ENCODE results near the gene GYPE.
"Not testable (repeated sequence)": the region's sequence is repeated elsewhere in the genome, so short reads cannot be mapped to it uniquely, and the experiment has no call there.

GYPE gene

DNA sequence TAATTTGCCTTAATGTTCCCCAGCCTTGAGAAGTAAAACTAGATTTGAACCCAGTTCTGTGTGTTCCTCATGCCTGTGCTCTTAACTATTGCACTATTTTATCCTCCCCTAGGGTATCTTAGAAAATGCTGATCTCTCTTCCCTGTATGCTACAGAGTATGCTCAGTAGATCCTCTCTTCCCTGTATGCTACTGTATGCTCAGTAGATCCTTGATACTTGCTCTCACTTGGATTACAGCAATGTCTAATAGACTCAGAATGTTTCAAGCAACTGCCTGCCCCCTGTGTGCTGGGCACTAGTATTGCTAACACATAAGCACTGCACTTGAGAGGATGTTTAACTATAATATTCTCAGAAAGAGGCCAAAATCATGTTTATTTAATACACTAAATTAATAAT lies 928 bp downstream of the GYPE start:
- H3K36me3 ChIP-seq (replicated peaks); DNase-seq (ENCODE audit: low spot score in 2 of 2); H3K27me3 ChIP-seq (ENCODE audit: low read depth); in situ Hi-C loops (cut with MboI; ENCODE audit: low sequenced_read_pairs); H3K4me3 ChIP-seq; H3K4me1 ChIP-seq; H3K9me3 ChIP-seq: not testable (repeated sequence)

GRCh38 chr4:143890323-143890722 lies 15.0 kb downstream of the GYPE start:
- H3K4me1 ChIP-seq; H3K36me3 ChIP-seq (replicated peaks); H3K4me3 ChIP-seq; H3K9me3 ChIP-seq; H3K27me3 ChIP-seq (ENCODE audit: low read depth); DNase-seq (ENCODE audit: low spot score in 2 of 2); in situ Hi-C loops (cut with MboI; ENCODE audit: low sequenced_read_pairs): not testable (repeated sequence)

DNA sequence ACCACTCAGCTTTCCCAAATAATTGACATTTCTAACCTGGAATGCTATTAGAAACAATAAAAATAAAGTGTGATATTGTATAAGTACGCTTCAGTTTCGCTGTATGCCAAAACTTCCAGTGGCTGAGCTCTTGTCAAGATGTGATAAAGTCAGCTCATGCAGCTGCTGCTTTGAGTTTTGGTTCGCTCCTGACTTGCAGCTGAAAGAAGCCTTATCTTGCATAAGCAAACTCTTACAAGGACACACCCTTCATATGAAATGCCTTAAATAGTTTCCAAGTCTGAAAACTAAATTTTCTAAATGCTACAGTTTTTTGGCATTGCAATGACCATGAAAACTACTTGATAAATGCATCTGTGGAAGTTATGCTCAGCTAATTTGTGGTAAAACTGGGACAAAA lies 17.2 kb downstream of the GYPE start:
- in situ Hi-C loops (cut with MboI; ENCODE audit: low sequenced_read_pairs); H3K4me3 ChIP-seq; H3K4me1 ChIP-seq; H3K9me3 ChIP-seq; H3K36me3 ChIP-seq (replicated peaks); DNase-seq (ENCODE audit: low spot score in 2 of 2); H3K27me3 ChIP-seq (ENCODE audit: low read depth): not testable (repeated sequence)

DNA sequence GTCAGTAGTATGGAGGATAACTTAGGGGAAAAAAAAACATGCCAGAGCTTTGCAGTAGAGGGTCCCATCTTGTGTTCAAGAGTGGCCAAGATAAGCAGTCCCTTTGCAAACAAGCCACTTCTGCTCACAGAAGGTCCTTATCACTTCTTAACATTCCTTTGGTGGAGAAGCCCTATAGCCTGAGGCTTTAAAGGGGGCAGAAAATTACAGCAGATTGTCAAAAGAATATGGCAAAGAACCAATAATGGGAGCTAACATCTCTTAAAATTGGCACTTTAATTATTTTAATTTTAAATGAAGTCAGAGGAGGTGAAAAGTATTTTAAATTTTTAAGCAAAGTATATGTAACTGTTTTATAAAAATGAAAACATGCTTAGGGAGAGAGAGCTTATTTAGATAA lies 20.4 kb downstream of the GYPE start:
- H3K4me1 ChIP-seq; H3K36me3 ChIP-seq (replicated peaks); DNase-seq (ENCODE audit: low spot score in 2 of 2); in situ Hi-C loops (cut with MboI; ENCODE audit: low sequenced_read_pairs); H3K27me3 ChIP-seq (ENCODE audit: low read depth); H3K4me3 ChIP-seq; H3K9me3 ChIP-seq: not testable (repeated sequence)

- Histone ChIP-seq H3K4me1 (no peaks in the 10 kb centered on the region), H3K27me3 (ENCODE audit: low read depth) (no peaks in the 10 kb centered on the region), H3K9me3 (no peaks in the 10 kb centered on the region), H3K4me3 (no peak overlapping the region), H3K36me3 (replicated peaks) (no peaks in the 10 kb centered on the region)
- in situ Hi-C loops (cut with MboI; ENCODE audit: low sequenced_read_pairs), result no loop called here
- DNase-seq (ENCODE audit: low spot score in 2 of 2), result no peak
Observed at GRCh38 chr4:143883529-143883928, 21.8 kb downstream of the GYPE start.

DNA sequence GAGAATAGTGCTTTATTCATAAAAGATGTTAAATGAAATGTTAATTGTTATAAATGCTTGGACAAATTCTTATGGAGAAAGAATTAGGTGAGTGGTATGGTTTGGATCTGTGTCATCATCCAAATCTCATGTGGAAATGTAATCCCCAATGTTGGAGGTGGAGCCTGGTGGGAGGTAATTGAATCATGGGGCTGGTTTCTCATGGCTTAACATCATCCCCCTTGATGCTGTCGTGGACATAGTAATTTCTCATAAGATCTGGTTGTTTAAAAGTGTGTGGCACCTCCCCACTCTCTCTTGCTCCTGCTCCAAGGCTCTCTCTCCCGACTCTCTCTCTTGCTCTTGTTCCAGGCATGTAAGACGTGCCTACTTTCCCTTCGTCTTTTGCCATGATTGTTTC lies 22.5 kb downstream of the GYPE start:
- Histone ChIP-seq H3K36me3 (replicated peaks) (no peaks in the 10 kb centered on the region), H3K9me3 (no peaks in the 10 kb centered on the region), H3K4me1 (no peaks in the 10 kb centered on the region), H3K27me3 (ENCODE audit: low read depth) (no peaks in the 10 kb centered on the region), H3K4me3 (no peak overlapping the region)
- no peak for DNase-seq (ENCODE audit: low spot score in 2 of 2)
- in situ Hi-C loops (cut with MboI; ENCODE audit: low sequenced_read_pairs), result no loop called here

DNA sequence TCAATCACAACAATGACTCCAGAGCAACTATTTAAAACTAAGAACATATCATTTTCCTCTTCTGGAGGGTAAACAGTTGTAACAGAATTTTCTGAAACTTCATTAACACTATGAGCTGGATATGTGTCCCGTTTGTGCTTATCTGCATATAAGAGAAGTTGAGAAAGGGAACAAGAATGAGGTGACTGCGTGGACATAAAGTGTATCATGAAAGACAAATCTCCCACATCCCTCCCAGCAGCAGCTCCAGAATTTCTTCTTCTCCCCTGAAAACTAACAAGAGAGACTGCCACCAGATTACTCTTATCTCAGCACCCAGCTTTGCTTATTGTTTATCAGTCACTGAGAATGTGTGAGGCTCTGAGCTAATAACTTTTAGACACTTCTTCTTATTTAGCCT lies 25.8 kb downstream of the GYPE start:
- H3K4me1 ChIP-seq; H3K27me3 ChIP-seq (ENCODE audit: low read depth); in situ Hi-C loops (cut with MboI; ENCODE audit: low sequenced_read_pairs); H3K36me3 ChIP-seq (replicated peaks); DNase-seq (ENCODE audit: low spot score in 2 of 2); H3K9me3 ChIP-seq; H3K4me3 ChIP-seq: not testable (repeated sequence)

DNA sequence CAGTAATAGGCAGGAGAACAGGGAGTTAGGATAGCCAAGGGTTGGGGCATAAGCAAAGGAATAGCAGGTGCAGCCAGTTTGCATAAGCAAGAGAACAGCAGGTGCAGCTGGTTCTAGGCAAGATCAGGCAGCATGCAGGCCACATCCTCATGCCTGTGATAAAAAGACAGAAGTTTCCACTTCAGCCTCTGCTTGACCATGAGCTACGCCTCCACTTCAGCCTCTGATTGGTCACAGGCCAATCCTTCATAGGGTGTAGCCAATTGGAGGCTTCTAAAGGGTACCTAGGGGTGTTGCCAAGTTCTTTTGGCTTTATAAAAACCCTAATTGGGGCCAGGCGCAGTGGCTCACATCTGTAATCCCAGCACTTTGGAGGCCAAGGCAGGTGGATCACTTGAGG lies 30.0 kb downstream of the GYPE start:
- in situ Hi-C loops (cut with MboI; ENCODE audit: low sequenced_read_pairs); H3K36me3 ChIP-seq (replicated peaks); H3K27me3 ChIP-seq (ENCODE audit: low read depth); DNase-seq (ENCODE audit: low spot score in 2 of 2); H3K9me3 ChIP-seq; H3K4me1 ChIP-seq; H3K4me3 ChIP-seq: not testable (repeated sequence)

DNA sequence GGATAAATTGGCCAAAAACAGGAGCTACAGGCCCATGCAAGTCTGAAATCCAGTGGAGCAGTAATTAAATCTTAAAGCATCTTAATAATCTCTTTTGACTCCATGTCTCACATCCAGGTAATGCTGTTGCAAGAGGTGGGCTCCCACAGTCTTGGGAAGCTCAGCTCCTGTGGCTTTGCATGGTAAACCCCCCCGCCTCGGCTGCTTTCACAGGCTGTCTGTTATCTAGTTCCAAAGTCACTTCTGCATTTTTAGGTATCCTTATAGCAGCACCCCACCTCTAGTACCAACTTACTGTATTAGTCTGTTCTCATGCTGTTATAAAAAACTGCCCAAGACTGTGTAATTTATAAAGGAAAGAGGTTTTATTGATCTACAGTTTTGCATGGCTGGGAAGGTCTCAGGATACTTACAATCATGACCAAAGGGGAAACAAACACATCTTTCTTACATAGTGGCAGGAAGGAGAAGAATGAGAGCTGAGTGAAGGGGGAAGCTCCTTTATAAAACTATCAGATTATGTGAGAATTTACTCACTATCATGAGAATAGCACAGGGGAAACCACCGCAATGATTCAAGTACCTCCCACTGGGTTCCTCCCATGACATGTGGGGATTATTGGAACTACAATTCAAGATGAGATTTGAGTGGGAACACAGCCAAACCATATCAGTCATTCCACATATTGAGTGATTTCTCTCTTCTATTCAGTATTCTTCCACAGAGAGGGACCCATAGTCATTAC lies 34.7 kb downstream of the GYPE start:
- H3K9me3 ChIP-seq; H3K27me3 ChIP-seq (ENCODE audit: low read depth); DNase-seq (ENCODE audit: low spot score in 2 of 2); H3K4me3 ChIP-seq; H3K4me1 ChIP-seq; H3K36me3 ChIP-seq (replicated peaks); in situ Hi-C loops (cut with MboI; ENCODE audit: low sequenced_read_pairs): not testable (repeated sequence)

DNA sequence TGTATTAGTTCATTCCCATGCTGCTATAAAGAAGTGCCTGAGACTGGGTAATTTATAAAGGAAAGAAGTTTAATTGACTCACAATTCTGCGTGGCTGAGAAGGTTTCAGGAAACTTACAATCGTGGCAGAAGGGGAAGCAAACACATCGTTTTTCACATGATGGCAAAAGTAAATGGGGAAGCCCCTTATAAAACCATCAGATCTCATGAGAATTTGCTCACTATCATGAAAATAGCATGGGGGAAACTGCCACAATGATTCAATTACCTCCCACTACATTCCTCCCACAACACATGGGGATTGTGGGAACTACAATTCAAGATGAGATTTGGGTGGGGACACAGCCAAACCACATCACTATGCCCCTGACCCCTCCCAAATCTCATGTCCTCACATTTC lies 35.4 kb downstream of the GYPE start:
- H3K4me3 ChIP-seq; H3K36me3 ChIP-seq (replicated peaks); H3K9me3 ChIP-seq; in situ Hi-C loops (cut with MboI; ENCODE audit: low sequenced_read_pairs); H3K27me3 ChIP-seq (ENCODE audit: low read depth); DNase-seq (ENCODE audit: low spot score in 2 of 2); H3K4me1 ChIP-seq: not testable (repeated sequence)

DNA sequence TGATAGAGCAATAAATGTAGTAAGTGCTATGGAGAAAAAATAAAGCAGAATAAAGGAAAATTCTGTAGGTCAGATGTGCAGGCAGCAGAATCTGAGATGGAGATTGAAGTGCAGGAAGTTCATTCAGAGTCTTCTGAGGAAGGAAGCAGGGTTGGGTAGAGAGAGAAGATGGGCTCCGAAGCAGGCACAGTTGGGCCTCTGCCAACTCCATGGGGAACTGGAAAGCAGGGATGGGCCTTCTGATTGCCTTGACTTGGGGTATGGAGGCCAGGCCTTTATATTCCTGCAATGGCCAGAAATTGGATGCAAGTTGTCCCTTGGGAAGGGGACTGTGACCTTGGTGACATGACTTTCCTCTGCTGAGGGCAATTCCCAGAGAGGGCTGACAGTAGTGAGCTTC lies 42.6 kb downstream of the GYPE start:
- not testable (repeated sequence) for H3K9me3 ChIP-seq

GRCh38 chr4:143858456-143858855 lies 46.9 kb downstream of the GYPE start:
- H3K4me3 ChIP-seq, result no peak overlapping the region

More for the DNA sequence above, 42.6 kb downstream of the GYPE start:
- DNase-seq (ENCODE audit: low spot score in 2 of 2); H3K36me3 ChIP-seq (replicated peaks); H3K4me1 ChIP-seq; H3K4me3 ChIP-seq; H3K27me3 ChIP-seq (ENCODE audit: low read depth); in situ Hi-C loops (cut with MboI; ENCODE audit: low sequenced_read_pairs): not testable (repeated sequence)

DNA sequence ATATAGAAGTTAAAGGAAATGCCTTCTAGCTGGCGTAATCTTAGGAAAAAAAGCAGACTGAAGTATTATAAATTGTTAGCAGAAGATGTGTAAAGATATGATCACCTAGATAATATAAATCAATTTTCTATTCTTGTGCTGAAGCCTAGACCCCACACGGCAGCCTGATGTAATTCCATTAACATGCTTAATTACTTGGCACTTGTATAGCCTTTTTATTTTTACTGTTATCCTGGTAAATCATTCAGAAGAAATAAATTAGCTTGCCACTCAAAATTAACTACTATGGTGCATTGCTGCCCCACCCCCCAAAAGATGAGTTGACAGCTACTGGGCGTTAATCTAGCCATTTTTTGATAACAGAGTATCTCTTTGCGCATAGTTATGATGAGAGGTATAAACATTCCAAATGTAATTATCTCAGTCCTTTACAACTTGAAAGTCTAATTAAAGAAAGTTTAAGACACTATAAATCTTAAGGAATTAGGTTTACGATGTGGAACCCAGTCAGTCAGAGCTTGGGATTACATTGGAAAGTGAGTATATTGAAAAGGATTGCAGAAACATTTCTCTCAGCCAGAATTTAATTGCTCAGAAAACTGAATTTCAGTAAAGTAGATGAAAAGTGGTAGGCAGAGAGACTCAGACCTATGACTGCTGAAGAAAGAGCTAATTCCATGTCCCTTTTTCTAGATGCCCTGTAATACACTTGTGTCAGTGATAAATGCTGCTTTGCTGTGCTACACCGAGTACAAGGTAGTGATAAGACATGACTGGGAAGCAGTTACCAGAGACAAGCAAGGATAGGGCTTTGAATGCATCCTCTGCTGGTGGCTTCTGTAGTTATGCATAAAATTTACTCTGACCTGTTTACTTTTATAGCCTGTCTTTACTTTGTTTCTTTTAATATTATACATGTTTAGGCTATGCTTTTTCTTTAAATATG lies 47.7 kb downstream of the GYPE start:
- H3K36me3 ChIP-seq (replicated peaks); H3K4me1 ChIP-seq; DNase-seq (ENCODE audit: low spot score in 2 of 2); H3K9me3 ChIP-seq; H3K4me3 ChIP-seq; in situ Hi-C loops (cut with MboI; ENCODE audit: low sequenced_read_pairs); H3K27me3 ChIP-seq (ENCODE audit: low read depth): not testable (repeated sequence)

More at GRCh38 chr4:143858456-143858855, 46.9 kb downstream of the GYPE start:
- Histone ChIP-seq H3K27me3 (ENCODE audit: low read depth) (no peaks in the 10 kb centered on the region), H3K9me3 (no peaks in the 10 kb centered on the region), H3K4me1 (no peaks in the 10 kb centered on the region), H3K36me3 (replicated peaks) (no peaks in the 10 kb centered on the region)
- in situ Hi-C loops (cut with MboI; ENCODE audit: low sequenced_read_pairs), result no loop called here
- no peak for DNase-seq (ENCODE audit: low spot score in 2 of 2)

DNA sequence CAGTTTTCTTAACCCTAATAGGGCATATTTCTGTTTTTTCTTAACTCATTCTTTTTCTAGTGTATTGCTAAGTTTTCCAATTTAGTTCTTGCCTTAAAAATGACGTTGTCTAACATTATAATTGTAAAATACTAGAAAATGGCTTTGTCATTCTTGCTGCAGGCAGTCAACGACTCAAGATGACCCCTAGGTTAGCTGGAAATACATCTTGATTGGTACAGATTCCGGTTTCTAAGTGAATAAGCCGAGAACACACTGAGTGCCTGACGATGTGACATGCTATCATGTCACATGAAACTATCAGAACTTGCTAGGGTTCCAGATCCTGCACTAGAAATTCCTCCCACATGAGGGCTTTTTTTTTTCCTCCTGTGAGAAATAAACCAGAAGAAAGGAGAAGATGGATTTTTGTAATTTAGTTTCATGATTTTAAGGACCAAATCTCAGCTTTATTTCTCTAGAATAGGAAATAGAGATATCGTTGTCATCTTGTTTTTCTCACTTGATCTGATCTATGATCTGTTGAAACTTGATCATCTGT lies 49.3 kb downstream of the GYPE start:
- H3K9me3 ChIP-seq; H3K4me3 ChIP-seq; in situ Hi-C loops (cut with MboI; ENCODE audit: low sequenced_read_pairs); DNase-seq (ENCODE audit: low spot score in 2 of 2); H3K27me3 ChIP-seq (ENCODE audit: low read depth); H3K36me3 ChIP-seq (replicated peaks); H3K4me1 ChIP-seq: not testable (repeated sequence)
